ENCODE results near the gene PBLD.

PBLD gene

DNA sequence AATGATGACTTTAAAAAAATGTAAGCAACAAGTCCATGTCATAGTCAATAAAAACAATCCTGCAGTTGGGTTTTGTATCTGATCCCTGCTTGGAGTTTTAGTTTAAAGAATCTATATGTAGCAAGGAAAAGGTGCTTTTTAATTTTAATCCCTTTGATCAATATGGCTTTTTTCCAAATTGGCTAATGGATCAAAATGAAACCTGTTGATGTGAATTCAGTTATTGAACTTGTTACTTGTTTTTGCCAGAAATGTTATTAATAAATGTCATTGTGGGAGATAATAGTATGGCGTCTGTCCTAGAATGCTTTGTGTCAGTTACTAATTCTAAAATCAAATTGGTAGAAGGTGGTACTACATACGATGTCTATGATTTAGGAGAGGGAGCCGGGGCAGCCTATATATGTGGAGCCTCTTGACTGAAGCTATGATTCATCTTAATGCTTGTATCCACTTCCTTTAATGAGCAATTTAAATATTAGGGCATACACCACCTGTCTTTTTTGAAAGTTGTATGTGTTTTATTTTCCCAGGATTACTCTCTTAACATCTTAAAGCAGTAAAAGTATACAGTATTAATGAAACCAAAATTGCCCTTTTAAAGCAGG is 10.3 kb upstream of the PBLD start:
- no peaks in the 10 kb centered on the region for H3K9me3 ChIP-seq (ENCODE audit: insufficient read depth, low read depth, low read length)
- H4K91ac ChIP-seq (ENCODE audit: low read depth, low read length) = no peak overlapping the region
- H3K27me3 ChIP-seq (ENCODE audit: insufficient read depth, low read length) = no peaks in the 10 kb centered on the region
- no peak overlapping the region for H4K12ac ChIP-seq (ENCODE audit: low read depth, low read length)
- no peak overlapping the region for H3K4me2 ChIP-seq (ENCODE audit: low read length)
- no peak overlapping the region for H3K18ac ChIP-seq (ENCODE audit: low read length)
- H2BK5ac ChIP-seq (ENCODE audit: low read depth, low read length, poor library complexity) = no peak overlapping the region
- H2AK5ac ChIP-seq (ENCODE audit: low read length) = no peak overlapping the region
- no peak overlapping the region for H3K23ac ChIP-seq (ENCODE audit: low read length)
- H3K79me2 ChIP-seq (ENCODE audit: control insufficient read depth, insufficient read depth, low read length, poor library complexity) = no peaks in the 10 kb centered on the region
- H3K9ac ChIP-seq (ENCODE audit: low read length) = no peak overlapping the region
- no peak for DNase-seq
- no CpG with 5 or more reads among the region's 3 CpGs for WGBS (ENCODE audit: extremely low coverage, insufficient coverage, insufficient read length)
- no peaks in the 10 kb centered on the region for H3K4me1 ChIP-seq (ENCODE audit: control insufficient read depth in 1 of 2, insufficient read depth in 2 of 2, low read length in 2 of 2)
- no peak overlapping the region for H2BK120ac ChIP-seq (ENCODE audit: insufficient read depth, low read length, poor library complexity)
- H3K27ac ChIP-seq (ENCODE audit: low read depth, low read length) = no peak overlapping the region
- H3K14ac ChIP-seq (ENCODE audit: low read length) = no peak overlapping the region
- H3K4me3 ChIP-seq (ENCODE audit: low read depth, low read length) = no peak overlapping the region
- H4K8ac ChIP-seq (ENCODE audit: low read depth, low read length) = no peak overlapping the region
- H2AFZ ChIP-seq (ENCODE audit: insufficient read depth, low read length, poor library complexity) = no peak overlapping the region
- no peak overlapping the region for H3K4ac ChIP-seq (ENCODE audit: low read depth, low read length)
- H3K36me3 ChIP-seq (ENCODE audit: control insufficient read depth in 1 of 2, insufficient read depth in 2 of 2, low read length in 2 of 2) = peaks cover 23 to 32% of the 10 kb centered on the region in 2 experiments
- no peaks in the 10 kb centered on the region for H3K79me1 ChIP-seq (ENCODE audit: low read length)
- H2BK12ac ChIP-seq (ENCODE audit: low read length) = no peak overlapping the region

GRCh38 chr10:68340358-68341080 is 7.8 kb upstream of the PBLD start:
- no CpG with 5 or more reads among the region's 8 CpGs for WGBS (ENCODE audit: extremely low coverage, insufficient coverage, insufficient read length)
- no peak overlapping the region for H3K18ac ChIP-seq (ENCODE audit: low read length)
- H3K27me3 ChIP-seq (ENCODE audit: insufficient read depth, low read length) = no peaks in the 10 kb centered on the region

GRCh38 chr10:68336754-68337351 is 4.1 kb upstream of the PBLD start:
- no peak overlapping the region for H4K91ac ChIP-seq (ENCODE audit: low read depth, low read length)
- no peak overlapping the region for H2BK5ac ChIP-seq (ENCODE audit: low read depth, low read length, poor library complexity)
- H4K8ac ChIP-seq (ENCODE audit: low read depth, low read length) = no peak overlapping the region
- H3K27me3 ChIP-seq (ENCODE audit: insufficient read depth, low read length) = no peaks in the 10 kb centered on the region
- H2AFZ ChIP-seq (ENCODE audit: insufficient read depth, low read length, poor library complexity) = no peak overlapping the region
- H3K4ac ChIP-seq (ENCODE audit: low read depth, low read length) = peak overlapping the region; percentile 95
- no CpG with 5 or more reads among the region's 7 CpGs for WGBS (ENCODE audit: extremely low coverage, insufficient coverage, insufficient read length)
- no peak overlapping the region for H3K23ac ChIP-seq (ENCODE audit: low read length)
- H3K4me1 ChIP-seq (ENCODE audit: control insufficient read depth in 1 of 2, insufficient read depth in 2 of 2, low read length in 2 of 2) = peaks cover 0 to 2% of the 10 kb centered on the region in 2 experiments
- peaks cover 16 to 31% of the 10 kb centered on the region in 2 experiments for H3K36me3 ChIP-seq (ENCODE audit: control insufficient read depth in 1 of 2, insufficient read depth in 2 of 2, low read length in 2 of 2)
- H2BK12ac ChIP-seq (ENCODE audit: low read length) = no peak overlapping the region
- no peak overlapping the region for H3K9ac ChIP-seq (ENCODE audit: low read length)
- no peak overlapping the region for H3K14ac ChIP-seq (ENCODE audit: low read length)
- H3K9me3 ChIP-seq (ENCODE audit: insufficient read depth, low read depth, low read length) = no peaks in the 10 kb centered on the region
- H3K79me2 ChIP-seq (ENCODE audit: control insufficient read depth, insufficient read depth, low read length, poor library complexity) = peaks cover 14% of the 10 kb centered on the region
- no peak overlapping the region for H3K27ac ChIP-seq (ENCODE audit: low read depth, low read length)
- no peak overlapping the region for H3K4me2 ChIP-seq (ENCODE audit: low read length)
- H3K18ac ChIP-seq (ENCODE audit: low read length) = no peak overlapping the region
- no peak overlapping the region for H4K12ac ChIP-seq (ENCODE audit: low read depth, low read length)
- no peak overlapping the region for H3K4me3 ChIP-seq (ENCODE audit: low read depth, low read length)
- peaks cover 10% of the 10 kb centered on the region for H3K79me1 ChIP-seq (ENCODE audit: low read length)
- H2AK5ac ChIP-seq (ENCODE audit: low read length) = no peak overlapping the region
- no peak for DNase-seq
- H2BK120ac ChIP-seq (ENCODE audit: insufficient read depth, low read length, poor library complexity) = no peak overlapping the region

More at GRCh38 chr10:68340358-68341080, 7.8 kb upstream of the PBLD start:
- H3K79me2 ChIP-seq (ENCODE audit: control insufficient read depth, insufficient read depth, low read length, poor library complexity) = peaks cover 4% of the 10 kb centered on the region
- no peak overlapping the region for H2BK5ac ChIP-seq (ENCODE audit: low read depth, low read length, poor library complexity)
- H3K9me3 ChIP-seq (ENCODE audit: insufficient read depth, low read depth, low read length) = no peaks in the 10 kb centered on the region
- H3K4me1 ChIP-seq (ENCODE audit: control insufficient read depth in 1 of 2, insufficient read depth in 2 of 2, low read length in 2 of 2) = peaks cover 0 to 1% of the 10 kb centered on the region in 2 experiments
- no peak overlapping the region for H4K8ac ChIP-seq (ENCODE audit: low read depth, low read length)
- no peaks in the 10 kb centered on the region for H3K79me1 ChIP-seq (ENCODE audit: low read length)
- no peak overlapping the region for H3K4me3 ChIP-seq (ENCODE audit: low read depth, low read length)
- H3K4ac ChIP-seq (ENCODE audit: low read depth, low read length) = no peak overlapping the region
- no peak overlapping the region for H3K27ac ChIP-seq (ENCODE audit: low read depth, low read length)
- H4K91ac ChIP-seq (ENCODE audit: low read depth, low read length) = no peak overlapping the region
- H3K9ac ChIP-seq (ENCODE audit: low read length) = no peak overlapping the region
- no peak overlapping the region for H3K4me2 ChIP-seq (ENCODE audit: low read length)
- no peak overlapping the region for H2BK120ac ChIP-seq (ENCODE audit: insufficient read depth, low read length, poor library complexity)
- H2BK12ac ChIP-seq (ENCODE audit: low read length) = no peak overlapping the region
- no peak overlapping the region for H2AK5ac ChIP-seq (ENCODE audit: low read length)
- H2AFZ ChIP-seq (ENCODE audit: insufficient read depth, low read length, poor library complexity) = no peak overlapping the region
- no peak overlapping the region for H3K23ac ChIP-seq (ENCODE audit: low read length)
- H3K14ac ChIP-seq (ENCODE audit: low read length) = no peak overlapping the region
- H4K12ac ChIP-seq (ENCODE audit: low read depth, low read length) = no peak overlapping the region
- peaks cover 21 to 34% of the 10 kb centered on the region in 2 experiments for H3K36me3 ChIP-seq (ENCODE audit: control insufficient read depth in 1 of 2, insufficient read depth in 2 of 2, low read length in 2 of 2)
- DNase-seq = no peak

DNA sequence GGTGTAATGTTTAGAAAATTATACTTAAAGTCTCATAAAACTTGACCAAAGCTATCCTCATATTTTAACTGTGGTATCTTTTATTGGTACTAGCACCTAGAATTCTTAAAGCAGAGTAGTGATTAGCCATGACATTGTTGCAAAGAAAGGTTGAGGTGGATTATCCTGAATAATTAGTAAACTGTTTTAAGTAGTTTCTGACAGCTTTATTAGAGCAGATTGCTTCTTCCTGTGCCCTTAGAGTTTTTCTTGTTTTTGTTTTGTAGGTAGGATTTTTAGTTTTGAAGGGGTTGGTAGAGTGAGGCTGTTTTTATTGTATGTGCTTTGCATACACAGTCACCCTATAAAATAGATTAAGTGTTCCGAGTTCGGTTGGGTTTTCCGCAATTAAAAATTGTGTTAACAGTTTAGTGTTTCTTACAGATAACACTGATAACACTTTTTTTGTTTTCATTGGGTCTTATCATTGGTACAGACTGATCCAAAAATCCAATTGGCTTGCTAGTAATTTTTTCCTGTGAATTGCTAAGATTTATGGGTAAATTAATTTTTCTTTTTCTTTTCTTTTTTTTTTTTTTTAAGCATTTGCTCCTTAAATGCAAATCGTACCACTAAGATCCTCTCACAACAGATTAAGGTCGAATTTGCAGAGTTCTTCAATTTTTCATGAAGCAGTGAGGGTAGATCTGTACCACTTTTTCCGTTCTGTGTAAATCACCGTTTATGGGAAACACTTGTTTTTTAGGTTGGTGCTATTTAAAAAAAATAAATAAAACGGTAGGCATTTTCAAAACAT is 2.1 kb upstream of the PBLD start:
- peaks cover 22% of the 10 kb centered on the region for H3K79me2 ChIP-seq (ENCODE audit: control insufficient read depth, insufficient read depth, low read length, poor library complexity)
- DNase-seq = no peak
- H3K14ac ChIP-seq (ENCODE audit: low read length) = no peak overlapping the region
- no peak overlapping the region for H4K8ac ChIP-seq (ENCODE audit: low read depth, low read length)
- H2BK12ac ChIP-seq (ENCODE audit: low read length) = no peak overlapping the region
- peak overlapping the region; percentile 50 for H3K4me2 ChIP-seq (ENCODE audit: low read length)
- no peak overlapping the region for H3K27ac ChIP-seq (ENCODE audit: low read depth, low read length)
- H3K36me3 ChIP-seq (ENCODE audit: control insufficient read depth in 1 of 2, insufficient read depth in 2 of 2, low read length in 2 of 2) = peaks cover 8 to 14% of the 10 kb centered on the region in 2 experiments
- H3K18ac ChIP-seq (ENCODE audit: low read length) = no peak overlapping the region
- no peak overlapping the region for H3K9ac ChIP-seq (ENCODE audit: low read length)
- no peak overlapping the region for H2AFZ ChIP-seq (ENCODE audit: insufficient read depth, low read length, poor library complexity)
- H2AK5ac ChIP-seq (ENCODE audit: low read length) = no peak overlapping the region
- peak overlapping the region; percentile 77 for H3K4ac ChIP-seq (ENCODE audit: low read depth, low read length)
- H3K4me3 ChIP-seq (ENCODE audit: low read depth, low read length) = no peak overlapping the region
- H3K27me3 ChIP-seq (ENCODE audit: insufficient read depth, low read length) = no peaks in the 10 kb centered on the region
- H4K12ac ChIP-seq (ENCODE audit: low read depth, low read length) = no peak overlapping the region
- no CpG with 5 or more reads among the region's 8 CpGs for WGBS (ENCODE audit: extremely low coverage, insufficient coverage, insufficient read length)
- no peak overlapping the region for H4K91ac ChIP-seq (ENCODE audit: low read depth, low read length)
- peaks cover 6 to 7% of the 10 kb centered on the region in 2 experiments for H3K4me1 ChIP-seq (ENCODE audit: control insufficient read depth in 1 of 2, insufficient read depth in 2 of 2, low read length in 2 of 2)
- no peak overlapping the region for H2BK120ac ChIP-seq (ENCODE audit: insufficient read depth, low read length, poor library complexity)
- H3K23ac ChIP-seq (ENCODE audit: low read length) = no peak overlapping the region
- H3K9me3 ChIP-seq (ENCODE audit: insufficient read depth, low read depth, low read length) = no peaks in the 10 kb centered on the region
- H2BK5ac ChIP-seq (ENCODE audit: low read depth, low read length, poor library complexity) = no peak overlapping the region
- H3K79me1 ChIP-seq (ENCODE audit: low read length) = peaks cover 18% of the 10 kb centered on the region
